ENCODE results near the gene NHLH2.

NHLH2 gene

GRCh38 chr1:115797486-115797885 is 43.4 kb downstream of the NHLH2 start:
- no peaks in the 10 kb centered on the region for H3K4me1 Mint-ChIP-seq
- no peak for ATAC-seq
- no peaks in the 10 kb centered on the region for H3K36me3 Mint-ChIP-seq (ENCODE audit: low read depth)
- peaks cover 23% of the 10 kb centered on the region for H3K27me3 Mint-ChIP-seq
- no peak overlapping the region for H3K4me3 Mint-ChIP-seq
- no peak overlapping the region for H3K27ac Mint-ChIP-seq
- H3K9me3 Mint-ChIP-seq: no peaks in the 10 kb centered on the region
- no peak for DNase-seq

- Mint-ChIP-seq H3K9me3 (no peaks in the 10 kb centered on the region), H3K4me1 (no peaks in the 10 kb centered on the region), H3K27me3 (peaks cover 26% of the 10 kb centered on the region), H3K27ac (no peak overlapping the region), H3K36me3 (ENCODE audit: low read depth) (no peaks in the 10 kb centered on the region), H3K4me3 (no peak overlapping the region)
- DNase-seq: no peak
- no peak for ATAC-seq
These were observed 44.0 kb downstream of the NHLH2 start for GRCh38 chr1:115796897-115797296.

- DNase-seq: no peak
- Mint-ChIP-seq H3K9me3 (no peaks in the 10 kb centered on the region), H3K36me3 (ENCODE audit: low read depth) (no peaks in the 10 kb centered on the region), H3K4me1 (no peaks in the 10 kb centered on the region), H3K27ac (no peak overlapping the region), H3K27me3 (peaks cover 26% of the 10 kb centered on the region), H3K4me3 (no peak overlapping the region)
- no peak for ATAC-seq
These were observed 44.9 kb downstream of the NHLH2 start for GRCh38 chr1:115796036-115796435.

GRCh38 chr1:115794976-115795639 is 45.8 kb downstream of the NHLH2 start:
- H3K36me3 Mint-ChIP-seq (ENCODE audit: low read depth): no peaks in the 10 kb centered on the region
- no peaks in the 10 kb centered on the region for H3K4me1 Mint-ChIP-seq
- DNase-seq (no peak), ATAC-seq (no peak)
- peaks cover 26% of the 10 kb centered on the region for H3K27me3 Mint-ChIP-seq
- no peak overlapping the region for H3K27ac Mint-ChIP-seq
- no peak overlapping the region for H3K4me3 Mint-ChIP-seq
- H3K9me3 Mint-ChIP-seq: no peaks in the 10 kb centered on the region

- no peak overlapping the region for H3K4me3 Mint-ChIP-seq
- H3K4me1 Mint-ChIP-seq: no peaks in the 10 kb centered on the region
- no peak for DNase-seq
- H3K9me3 Mint-ChIP-seq: no peaks in the 10 kb centered on the region
- ATAC-seq: no peak
- H3K27me3 Mint-ChIP-seq: peaks cover 24% of the 10 kb centered on the region
- no peak overlapping the region for H3K27ac Mint-ChIP-seq
- no peaks in the 10 kb centered on the region for H3K36me3 Mint-ChIP-seq (ENCODE audit: low read depth)
These were observed 47.8 kb downstream of the NHLH2 start for GRCh38 chr1:115793162-115793561.

- no peak for ATAC-seq
- peaks cover 5% of the 10 kb centered on the region for H3K9me3 Mint-ChIP-seq
- no peaks in the 10 kb centered on the region for H3K4me1 Mint-ChIP-seq
- no peak overlapping the region for H3K4me3 Mint-ChIP-seq
- H3K27me3 Mint-ChIP-seq: peaks cover 21% of the 10 kb centered on the region
- no peaks in the 10 kb centered on the region for H3K36me3 Mint-ChIP-seq (ENCODE audit: low read depth)
- DNase-seq: no peak
- no peak overlapping the region for H3K27ac Mint-ChIP-seq
These were observed 49.1 kb downstream of the NHLH2 start for GRCh38 chr1:115791816-115792215.

- DNase-seq: no peak
- Mint-ChIP-seq H3K4me3 (no peak overlapping the region), H3K4me1 (no peaks in the 10 kb centered on the region), H3K27ac (no peak overlapping the region), H3K9me3 (peaks cover 8% of the 10 kb centered on the region), H3K36me3 (ENCODE audit: low read depth) (no peaks in the 10 kb centered on the region), H3K27me3 (peaks cover 23% of the 10 kb centered on the region)
- ATAC-seq: no peak
These were observed 50.1 kb downstream of the NHLH2 start for GRCh38 chr1:115790846-115791245.

GRCh38 chr1:115790356-115790755 is 50.6 kb downstream of the NHLH2 start:
- no peak overlapping the region for H3K27ac Mint-ChIP-seq
- no peaks in the 10 kb centered on the region for H3K36me3 Mint-ChIP-seq (ENCODE audit: low read depth)
- peaks cover 21% of the 10 kb centered on the region for H3K27me3 Mint-ChIP-seq
- H3K4me3 Mint-ChIP-seq: no peak overlapping the region
- peaks cover 8% of the 10 kb centered on the region for H3K9me3 Mint-ChIP-seq
- H3K4me1 Mint-ChIP-seq: no peaks in the 10 kb centered on the region
- DNase-seq (no peak), ATAC-seq (no peak)
